Fibroblast of lung (primary cell): Measurements from ENCODE around the gene ZNF646. TPM values are rescaled to one million over a fixed set of nuclear protein-coding genes. Genes with fewer than 3 reads are reported as not detected.

Experiments
- DNase-seq, 2 donors: peaks; one replicate each; pipeline versions ENCODE4 v3.0.0 to v3.0.0-alpha.2; 2010; ENCODE audit warnings: low read depth in 2 of 2
- H2AFZ ChIP-seq: 2 replicates; pipeline ENCODE4 v1.5.1; 2012; ENCODE audit warnings: low read length, control low read depth, inconsistent platforms
- H3K27ac ChIP-seq: 2 replicates; pipeline ENCODE4 v1.5.1; 2011; ENCODE audit warnings: low read length, control low read depth; ENCODE audit not compliant: insufficient read depth
- H3K27me3 ChIP-seq: 2 replicates; pipeline ENCODE4 v1.5.1; 2011; ENCODE audit warnings: mild to moderate bottlenecking, low read length; ENCODE audit not compliant: control insufficient read depth, insufficient read depth
- H3K36me3 ChIP-seq: 2 replicates; pipeline ENCODE4 v1.5.1; 2011; ENCODE audit warnings: low read length; ENCODE audit not compliant: control insufficient read depth, insufficient read depth
- H3K4me1 ChIP-seq: 2 replicates; pipeline ENCODE4 v1.5.1; 2011; ENCODE audit warnings: low read length; ENCODE audit not compliant: control insufficient read depth, insufficient read depth; ENCODE audit errors: extremely low read depth
- H3K4me2 ChIP-seq: 2 replicates; pipeline ENCODE4 v1.5.1; 2011; ENCODE audit warnings: low read length, control low read depth; ENCODE audit not compliant: insufficient read depth; ENCODE audit errors: extremely low read depth
- H3K4me3 ChIP-seq, 4 experiments: fragments of 200-600 bp in 1 of 4; sonication (generic) in 1 of 4; replicated peaks in 1 of 4; 2 replicates each; pipeline ENCODE4 v1.5.1; 2011 to 2016; ENCODE audit warnings: low read length in 4 of 4, low read depth in 3 of 4, mild to moderate bottlenecking in 3 of 4, control low read depth in 2 of 4, inconsistent platforms in 1 of 4, mixed read lengths in 1 of 4; ENCODE audit not compliant: insufficient read depth in 1 of 4; ENCODE audit errors: control extremely low read depth in 1 of 4
- H3K79me2 ChIP-seq: 2 replicates; pipeline ENCODE4 v1.5.1; 2012; ENCODE audit warnings: mild to moderate bottlenecking, low read length, inconsistent platforms; ENCODE audit not compliant: control insufficient read depth, insufficient read depth
- H3K9ac ChIP-seq: 2 replicates; pipeline ENCODE4 v1.5.1; 2011; ENCODE audit warnings: mild to moderate bottlenecking, low read length, control low read depth; ENCODE audit not compliant: insufficient read depth
- H3K9me3 ChIP-seq: 2 replicates; pipeline ENCODE4 v1.5.1; 2012; ENCODE audit warnings: low read depth, low read length; ENCODE audit not compliant: control insufficient read depth, insufficient read depth
- H4K20me1 ChIP-seq: 2 replicates; pipeline ENCODE4 v1.5.1; 2011; ENCODE audit warnings: low read length; ENCODE audit not compliant: control insufficient read depth, insufficient read depth; ENCODE audit errors: extremely low read depth
- EZH2 ChIP-seq: IDR thresholded peaks from 2 replicates; pipeline ENCODE4 v1.5.1; 2012; ENCODE audit warnings: low read length, control low read depth, mild to moderate bottlenecking; ENCODE audit errors: missing control alignments
- polyA plus RNA-seq, 2 donors: library from polyadenylated mRNA; depleted of rRNA in 1 of 2; stranded (reverse) in 1 of 2; unstranded in 1 of 2; fragments of >200 nt; gene quantifications; 2 replicates each; pipeline ENCODE4 v1.2.1, GENCODE V29; 2011 to 2012; ENCODE audit warnings: missing spikeins in 1 of 2
- total RNA-seq: library from RNA; depleted of rRNA; stranded (reverse); fragments of >200 nt; gene quantifications from 2 replicates; pipeline ENCODE4 v1.2.1, GENCODE V29; 2014
- TF ChIP-seq, protein P1 (sequence below), 2 donors: IDR thresholded peaks in 1 of 2; conservative IDR thresholded peaks in 1 of 2; 1 replicate in 1 of 2; 2 replicates in 1 of 2; pipeline ENCODE4 v1.5.1; 2011 to 2012; ENCODE audit warnings: low read length in 2 of 2, control low read depth in 1 of 2, inconsistent platforms in 1 of 2, low read depth in 1 of 2, mild to moderate bottlenecking in 1 of 2

The ZNF646 gene
- total and polyA plus RNA-seq, 2 donors (not counting 1 experiment from before 2014, with no cell fraction given), result 2.6 to 13.2 TPM

- no peak for DNase-seq
- Histone ChIP-seq H3K36me3 (peaks cover 7% of the 10 kb centered on the region), H3K9me3 (no peaks in the 10 kb centered on the region), H2AFZ (no peak overlapping the region), H3K4me3 (no peak overlapping the region), H3K9ac (no peak overlapping the region), H3K27ac (no peak overlapping the region), H3K4me1 (peaks cover 5% of the 10 kb centered on the region), H3K79me2 (peaks cover 15% of the 10 kb centered on the region), H3K4me2 (no peak overlapping the region), H4K20me1 (no peaks in the 10 kb centered on the region), H3K27me3 (no peaks in the 10 kb centered on the region)
- TF ChIP-seq EZH2, result no peak
- TF ChIP-seq, protein P1, sequence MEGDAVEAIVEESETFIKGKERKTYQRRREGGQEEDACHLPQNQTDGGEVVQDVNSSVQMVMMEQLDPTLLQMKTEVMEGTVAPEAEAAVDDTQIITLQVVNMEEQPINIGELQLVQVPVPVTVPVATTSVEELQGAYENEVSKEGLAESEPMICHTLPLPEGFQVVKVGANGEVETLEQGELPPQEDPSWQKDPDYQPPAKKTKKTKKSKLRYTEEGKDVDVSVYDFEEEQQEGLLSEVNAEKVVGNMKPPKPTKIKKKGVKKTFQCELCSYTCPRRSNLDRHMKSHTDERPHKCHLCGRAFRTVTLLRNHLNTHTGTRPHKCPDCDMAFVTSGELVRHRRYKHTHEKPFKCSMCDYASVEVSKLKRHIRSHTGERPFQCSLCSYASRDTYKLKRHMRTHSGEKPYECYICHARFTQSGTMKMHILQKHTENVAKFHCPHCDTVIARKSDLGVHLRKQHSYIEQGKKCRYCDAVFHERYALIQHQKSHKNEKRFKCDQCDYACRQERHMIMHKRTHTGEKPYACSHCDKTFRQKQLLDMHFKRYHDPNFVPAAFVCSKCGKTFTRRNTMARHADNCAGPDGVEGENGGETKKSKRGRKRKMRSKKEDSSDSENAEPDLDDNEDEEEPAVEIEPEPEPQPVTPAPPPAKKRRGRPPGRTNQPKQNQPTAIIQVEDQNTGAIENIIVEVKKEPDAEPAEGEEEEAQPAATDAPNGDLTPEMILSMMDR (conservative IDR thresholded peaks at IDR 0.05 in 1 of 2, IDR thresholded peaks at IDR 0.05 in 1 of 2; ENCODE audit: low read depth in 1 of 2, low read length in 2 of 2), result no peak
These were observed 45.9 kb downstream of the ZNF646 start for GRCh38 chr16:31120129-31120528.

- Histone ChIP-seq H3K4me1 (no peaks in the 10 kb centered on the region), H3K9ac (no peak overlapping the region), H3K4me2 (no peak overlapping the region), H3K79me2 (no peaks in the 10 kb centered on the region), H4K20me1 (no peaks in the 10 kb centered on the region), H3K36me3 (peaks cover 3% of the 10 kb centered on the region), H2AFZ (no peak overlapping the region), H3K9me3 (no peaks in the 10 kb centered on the region), H3K27me3 (no peaks in the 10 kb centered on the region), H3K27ac (no peak overlapping the region), H3K4me3 (no peak overlapping the region)
- no peak for TF ChIP-seq EZH2
- TF ChIP-seq, protein P1 (conservative IDR thresholded peaks at IDR 0.05 in 1 of 2, IDR thresholded peaks at IDR 0.05 in 1 of 2; ENCODE audit: low read depth in 1 of 2, low read length in 2 of 2), result no peak
- DNase-seq, result no peak
These were observed 51.6 kb downstream of the ZNF646 start for GRCh38 chr16:31125844-31126243.

DNA sequence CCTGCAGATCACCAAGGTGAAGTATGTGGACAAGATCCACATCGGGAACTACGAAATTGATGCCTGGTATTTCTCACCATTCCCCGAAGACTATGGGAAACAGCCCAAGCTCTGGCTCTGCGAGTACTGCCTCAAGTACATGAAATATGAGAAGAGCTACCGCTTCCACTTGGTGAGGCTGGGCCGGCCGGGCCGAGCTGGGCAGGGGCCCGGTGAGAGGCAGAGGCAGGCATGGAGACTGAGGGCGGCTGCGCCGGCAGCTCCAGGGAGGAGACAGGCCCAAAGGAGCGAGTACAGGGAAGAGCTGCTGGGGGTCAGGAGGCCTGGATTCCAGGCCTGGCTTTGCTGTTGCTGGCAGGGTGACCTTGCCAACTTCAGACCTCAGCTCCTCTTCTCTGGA is 53.0 kb downstream of the ZNF646 start:
- H2AFZ ChIP-seq, result no peak overlapping the region
- DNase-seq, result no peak
- TF ChIP-seq, protein P1 (conservative IDR thresholded peaks at IDR 0.05 in 1 of 2, IDR thresholded peaks at IDR 0.05 in 1 of 2; ENCODE audit: low read depth in 1 of 2, low read length in 2 of 2), result no peak
- TF ChIP-seq EZH2, result no peak

More for the DNA sequence above, 53.0 kb downstream of the ZNF646 start:
- no peak overlapping the region for H3K4me3 ChIP-seq
- H3K4me2 ChIP-seq, result no peak overlapping the region
- H3K27ac ChIP-seq, result no peak overlapping the region
- H3K27me3 ChIP-seq, result no peaks in the 10 kb centered on the region
- no peaks in the 10 kb centered on the region for H3K4me1 ChIP-seq
- H3K9ac ChIP-seq, result no peak overlapping the region
- H4K20me1 ChIP-seq, result no peaks in the 10 kb centered on the region
- no peaks in the 10 kb centered on the region for H3K9me3 ChIP-seq
- peaks cover 4% of the 10 kb centered on the region for H3K36me3 ChIP-seq
- no peaks in the 10 kb centered on the region for H3K79me2 ChIP-seq
